GM21528 (cell line): ENCODE results near the gene FHIT.
"Not testable (repeated sequence)": the region's sequence is repeated elsewhere in the genome, so short reads cannot be mapped to it uniquely, and the experiment has no call there.

Experiments
- ATAC-seq: cut with Tn5 transposase; IDR thresholded peaks from one replicate; pipeline ENCODE4 v1.9.1; 2021; ENCODE audit warnings: mild to moderate bottlenecking, moderate library complexity; ENCODE audit not compliant: unreplicated experiment, low FRiP score

The FHIT gene

GRCh38 chr3:59939826-59940426 is 1311.3 kb downstream of the FHIT start:
- no peak for ATAC-seq

DNA sequence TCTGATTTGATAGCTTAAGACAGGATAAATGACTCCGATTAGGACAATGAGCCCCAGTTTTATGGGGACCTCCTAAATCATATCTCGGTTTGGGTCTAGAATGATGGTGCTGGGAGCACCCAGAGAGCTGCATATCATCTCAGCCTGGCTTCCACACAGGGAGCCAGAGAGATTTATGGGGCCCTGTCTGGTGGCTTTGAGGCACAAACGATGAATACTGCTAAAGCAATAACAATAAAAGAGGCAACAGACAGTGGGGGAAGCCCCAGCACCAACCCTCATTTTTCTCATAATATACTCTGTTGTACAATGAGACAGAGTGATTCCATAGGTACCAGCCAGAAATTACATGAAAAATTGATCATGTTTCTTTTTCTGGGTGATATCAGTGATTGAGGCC is 1312.4 kb downstream of the FHIT start:
- ATAC-seq = no peak

- no peak for ATAC-seq
These were observed 1314.1 kb downstream of the FHIT start for GRCh38 chr3:59937201-59937600.

DNA sequence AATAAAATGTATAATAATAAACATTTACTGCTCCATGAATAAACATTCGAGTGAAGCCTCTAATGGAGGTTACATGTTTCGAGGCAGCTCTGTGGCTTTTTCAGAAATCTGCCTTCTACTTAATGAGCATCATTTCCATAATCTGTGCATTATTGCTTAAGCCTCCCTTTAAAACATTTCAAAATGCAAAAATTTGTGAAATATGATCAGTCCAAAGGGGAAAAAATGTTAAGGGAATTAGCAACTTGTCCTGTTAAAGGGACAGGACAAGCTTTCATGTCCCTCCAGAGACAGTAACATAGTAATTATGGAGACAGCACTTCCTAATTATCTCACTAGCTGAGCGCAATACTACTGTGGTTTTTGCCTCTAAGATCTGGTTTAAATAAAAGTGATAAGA is 1314.8 kb downstream of the FHIT start:
- ATAC-seq = no peak

- ATAC-seq = peak; percentile 96
These were observed 1316.2 kb downstream of the FHIT start for GRCh38 chr3:59935025-59935424.

GRCh38 chr3:59934560-59934959 is 1316.7 kb downstream of the FHIT start:
- not testable (repeated sequence) for ATAC-seq

- ATAC-seq = no peak
These were observed 1321.1 kb downstream of the FHIT start for GRCh38 chr3:59930170-59930569.

DNA sequence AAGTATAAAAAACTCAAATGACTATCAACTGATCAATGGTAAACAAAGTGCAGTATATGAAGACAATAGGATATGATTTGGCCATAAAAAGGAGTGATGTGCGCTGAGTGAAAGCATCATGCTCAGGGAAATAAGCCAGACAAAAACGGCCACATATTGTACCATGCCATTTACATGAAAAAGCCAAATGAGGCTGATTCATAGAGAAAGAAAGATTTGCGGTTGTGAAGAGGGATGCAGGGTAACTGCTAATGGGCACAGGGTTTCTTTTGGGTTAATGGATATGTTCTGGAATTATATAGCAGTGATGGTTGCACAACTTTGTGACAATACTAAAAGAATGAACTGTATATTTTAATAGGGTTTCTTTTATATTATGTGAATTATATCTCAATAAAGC is 1324.2 kb downstream of the FHIT start:
- no peak for ATAC-seq

GRCh38 chr3:59925946-59926345 is 1325.3 kb downstream of the FHIT start:
- no peak for ATAC-seq

GRCh38 chr3:59922192-59922591 is 1329.1 kb downstream of the FHIT start:
- no peak for ATAC-seq

- no peak for ATAC-seq
These were observed 1330.4 kb downstream of the FHIT start for GRCh38 chr3:59920822-59921221.

GRCh38 chr3:59919586-59919985 is 1331.7 kb downstream of the FHIT start:
- no peak for ATAC-seq

DNA sequence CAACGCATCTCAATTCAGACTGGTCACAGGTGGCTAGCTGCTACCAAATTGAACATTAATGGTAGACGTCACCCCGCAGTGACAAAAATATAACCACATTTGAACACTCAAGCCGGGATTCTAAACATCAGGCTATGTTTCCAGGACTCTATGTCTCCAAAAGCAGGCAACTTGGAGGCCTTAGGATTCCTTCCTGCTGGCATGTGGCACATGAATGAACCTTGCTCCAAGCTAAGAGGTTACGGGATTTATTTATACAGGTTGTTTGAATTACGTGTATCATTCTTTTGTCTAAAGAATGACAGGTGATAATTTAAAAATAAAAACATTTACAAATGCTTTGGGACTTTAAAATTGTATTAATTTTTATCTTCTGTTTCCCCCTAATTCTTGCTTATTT is 1337.0 kb downstream of the FHIT start:
- ATAC-seq = no peak

GRCh38 chr3:59913645-59914044 is 1337.6 kb downstream of the FHIT start:
- ATAC-seq = no peak

- ATAC-seq = no peak
These were observed 1342.6 kb downstream of the FHIT start for GRCh38 chr3:59908701-59909100.

DNA sequence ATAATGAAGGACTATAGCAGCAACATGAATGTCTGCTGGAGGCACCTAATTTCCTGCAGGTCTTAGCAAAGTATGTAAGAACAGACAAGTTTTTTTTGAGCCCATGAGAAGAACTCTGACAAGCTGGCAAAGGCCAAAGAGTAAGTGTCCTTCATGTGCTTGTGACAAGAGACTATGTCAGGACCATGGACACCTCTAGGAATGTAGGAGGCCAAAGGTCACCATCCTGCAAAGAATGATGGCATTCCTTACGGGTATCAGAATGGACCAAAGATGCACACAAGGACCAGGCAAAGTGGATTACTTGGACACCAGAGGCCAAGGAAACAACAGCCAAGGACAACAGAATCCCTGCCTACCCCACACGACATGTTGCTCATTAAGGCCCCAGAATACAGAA is 1343.0 kb downstream of the FHIT start:
- ATAC-seq = no peak

DNA sequence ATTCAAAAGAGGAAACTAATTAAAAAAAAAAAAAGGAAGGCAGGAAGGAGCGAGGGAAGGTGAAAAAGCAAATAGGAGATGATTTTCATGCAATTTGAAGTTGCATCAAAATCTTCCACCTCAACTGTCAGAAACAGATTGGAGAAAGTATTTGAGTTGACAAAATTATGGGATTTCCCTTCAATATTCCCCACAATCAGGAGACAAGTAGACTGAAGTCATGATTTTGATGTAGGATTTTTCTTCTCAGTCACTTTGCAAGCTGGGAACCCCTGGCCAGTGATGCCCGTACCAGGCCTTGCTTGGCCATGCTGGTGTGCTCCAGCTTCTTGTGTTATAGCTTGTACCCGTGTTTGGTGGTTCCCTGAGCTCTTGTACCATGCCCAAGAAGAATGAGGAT is 1347.0 kb downstream of the FHIT start:
- no peak for ATAC-seq

GRCh38 chr3:59899061-59899460 is 1352.2 kb downstream of the FHIT start:
- ATAC-seq = no peak

- ATAC-seq = no peak
These were observed 1355.3 kb downstream of the FHIT start for GRCh38 chr3:59895972-59896371.

DNA sequence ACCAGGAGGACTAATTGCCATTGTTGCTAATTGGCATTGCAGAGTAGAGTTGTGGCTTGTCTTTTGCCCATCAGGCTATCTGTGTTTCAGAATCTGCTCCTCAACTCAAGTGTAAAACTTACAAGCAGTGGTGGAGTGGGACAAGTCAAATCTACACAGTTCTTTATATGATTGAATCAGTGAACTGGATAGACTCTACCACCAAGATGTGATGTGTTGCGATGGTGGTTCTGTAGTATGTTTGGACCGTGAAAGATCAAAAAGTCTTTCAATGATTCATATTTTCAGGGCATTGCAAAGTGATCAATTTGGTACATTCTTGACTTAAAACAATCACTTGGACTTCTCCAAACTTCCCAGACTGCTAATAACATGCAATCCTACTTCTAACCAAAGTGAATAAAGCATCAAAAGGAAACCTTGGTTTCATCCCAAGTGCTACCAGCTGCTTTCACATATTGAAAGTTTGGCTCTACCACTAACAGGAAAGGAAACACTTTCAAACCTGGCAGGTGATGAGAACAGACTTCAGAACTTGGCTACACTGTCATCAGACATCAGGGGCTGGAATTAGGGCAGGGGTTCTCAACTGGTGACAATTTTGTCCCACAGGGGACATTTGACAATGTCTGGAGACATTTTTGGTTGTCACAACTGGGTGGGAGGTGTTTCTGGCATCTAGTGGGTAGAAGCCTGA is 1356.7 kb downstream of the FHIT start:
- no peak for ATAC-seq

DNA sequence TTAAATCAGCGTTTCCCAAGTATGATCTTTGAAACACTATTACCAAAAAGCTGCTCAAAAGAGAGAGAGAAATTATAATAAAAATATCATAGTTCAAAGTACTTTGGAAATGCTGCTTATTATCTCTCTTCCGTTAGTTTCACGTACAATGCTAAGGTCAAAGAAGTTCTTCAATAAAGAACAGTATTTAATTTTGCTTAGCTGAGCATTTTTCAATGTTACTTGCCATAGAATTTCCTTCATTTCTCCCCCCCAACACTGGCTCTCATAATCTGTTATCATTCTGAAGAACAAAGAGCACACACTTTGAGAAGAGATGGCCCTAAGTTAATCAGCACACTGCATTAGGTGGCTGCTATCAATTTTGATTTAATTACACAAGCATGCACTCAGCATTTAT is 1360.6 kb downstream of the FHIT start:
- ATAC-seq = no peak

DNA sequence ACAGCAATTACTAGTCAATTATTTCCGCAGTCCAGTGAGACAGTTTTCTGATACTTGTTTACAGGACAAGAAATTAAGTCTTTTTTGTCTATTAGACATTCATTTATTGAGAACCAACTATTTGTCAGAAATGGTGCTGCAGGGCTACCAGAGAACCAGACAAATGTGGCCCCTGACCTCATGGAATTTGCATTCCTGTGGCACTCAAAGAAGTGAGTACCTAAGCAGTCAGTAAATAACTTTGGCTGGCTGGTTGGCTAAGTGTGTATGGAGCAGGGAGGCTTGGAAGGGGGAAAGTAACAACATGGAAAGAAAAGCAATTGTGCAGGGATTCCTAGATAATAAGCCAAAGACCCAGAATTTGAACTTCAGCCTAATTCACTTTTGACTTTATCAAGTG is 1364.5 kb downstream of the FHIT start:
- no peak for ATAC-seq
